GM12878 (cell line): ENCODE results near the gene DEF6. TPM values are rescaled to one million over a fixed set of nuclear protein-coding genes. Genes with fewer than 3 reads are reported as not detected.

Experiments used
- BHLHE40 ChIP-seq, 2 experiments: fragments of 450-650 bp in 1 of 2; IDR thresholded peaks; 2 replicates each; pipeline ENCODE4 v1.6.1; 2011 to 2017; ENCODE audit warnings: low read depth in 2 of 2, borderline replicate concordance in 1 of 2, improper control_type of control experiment in 1 of 2, low read length in 1 of 2, mild to moderate bottlenecking in 1 of 2
- EGR1 ChIP-seq, 2 experiments: IDR thresholded peaks; 1 replicate in 1 of 2; 2 replicates in 1 of 2; pipeline ENCODE4 v1.6.1; 2011 to 2012; ENCODE audit warnings: low read depth in 2 of 2, low read length in 2 of 2, borderline replicate concordance in 1 of 2, mild to moderate bottlenecking in 1 of 2, moderate library complexity in 1 of 2
- POLR2AphosphoS5 ChIP-seq: IDR thresholded peaks from 2 replicates; pipeline ENCODE4 v1.6.1; 2011; ENCODE audit warnings: mild to moderate bottlenecking, low read length, inconsistent platforms
- STAT3 ChIP-seq: IDR thresholded peaks from 2 replicates; pipeline ENCODE4 v1.6.1; 2011; ENCODE audit warnings: low read depth, low read length, improper control_type of control experiment
- polyA plus RNA-seq, 11 experiments: library from polyadenylated mRNA; depleted of rRNA in 4 of 11; unstranded in 6 of 11; stranded (reverse) in 5 of 11; fragments of >200 nt; fragmentation: Nextera tagmentation in 4 of 11; fragmentation: Illumina TruSeq in 1 of 11; extraction: Ambion mirVana in 4 of 11; extraction: Trizol in 1 of 11; gene quantifications; 1 replicate in 1 of 11; 2 replicates in 10 of 11; pipeline versions ENCODE4 v1.2.1 to v1.2.3, GENCODE V29; 2011 to 2016; ENCODE audit warnings: inconsistent platforms in 2 of 11, missing spikeins in 2 of 11, low read depth in 1 of 11
- total RNA-seq, 4 experiments: library from RNA; depleted of rRNA in 3 of 4; stranded (reverse); fragments of >200 nt in 3 of 4; fragmentation: Illumina TruSeq in 1 of 4; extraction: Trizol in 1 of 4; gene quantifications; 2 replicates each; pipeline versions ENCODE4 v1.2.1 to v1.2.3, GENCODE V29; 2013 to 2021
- TF ChIP-seq, protein P1 (sequence below): fragments of 450-650 bp; IDR thresholded peaks from 2 replicates; pipeline ENCODE4 v1.6.1; 2016; ENCODE audit warnings: mild to moderate bottlenecking
- TF ChIP-seq, protein P2 (sequence below): fragments of 450-650 bp; IDR thresholded peaks from 2 replicates; pipeline ENCODE4 v1.6.1; 2017; ENCODE audit warnings: mild to moderate bottlenecking, moderate library complexity

DEF6 gene
- total and polyA plus RNA-seq, 10 of the 15 experiments (the other 5 are each of a cell fraction or from before 2014, with no cell fraction given) = 3.3 to 69.5 (median 48.8) TPM

DNA sequence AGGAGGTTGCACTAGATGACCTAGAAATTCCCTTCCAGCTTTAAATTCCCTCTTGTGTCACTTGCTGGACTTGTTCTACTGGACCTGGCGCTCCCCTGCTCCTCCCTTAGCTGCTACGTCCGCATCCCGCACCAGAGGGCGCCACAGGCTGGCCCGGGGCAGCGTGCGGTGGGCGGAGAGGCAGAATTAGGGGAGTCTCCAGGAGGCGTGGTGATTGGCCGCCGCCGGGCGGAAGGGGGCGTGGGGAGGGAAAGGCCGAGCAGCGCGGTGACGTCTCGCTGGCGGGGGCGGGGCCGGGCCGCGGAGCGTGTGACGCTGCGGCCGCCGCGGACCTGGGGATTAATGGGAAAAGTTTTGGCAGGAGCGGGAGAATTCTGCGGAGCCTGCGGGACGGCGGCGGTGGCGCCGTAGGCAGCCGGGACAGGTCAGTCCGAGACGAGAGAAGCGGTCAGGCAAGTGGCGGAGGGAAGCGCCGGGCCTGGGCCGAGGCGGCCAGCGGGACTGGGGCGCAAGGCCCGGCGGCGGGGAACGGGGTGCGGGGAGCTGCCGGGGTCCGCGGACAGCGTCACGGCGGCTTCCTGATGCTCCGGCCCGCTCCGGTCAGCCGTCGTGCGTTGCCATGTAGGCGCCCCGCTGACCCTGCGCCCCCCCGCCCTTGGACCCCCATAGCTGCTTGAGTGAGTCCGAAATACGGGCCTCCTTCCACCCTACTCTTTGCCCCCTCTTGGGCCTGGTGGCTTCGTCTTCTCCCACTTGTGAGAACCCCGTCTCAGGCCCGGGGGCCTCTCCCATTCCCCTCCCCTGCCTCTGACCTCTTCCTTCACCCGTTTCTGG, 44.9 kb downstream of the DEF6 start, which contains the start of gene PPARD (continued):
- TF ChIP-seq POLR2AphosphoS5 = no peak
- TF ChIP-seq BHLHE40 (IDR thresholded peaks at IDR 0.05; ENCODE audit: borderline replicate concordance in 1 of 2, low read depth in 2 of 2, low read length in 1 of 2) = peak; percentile 48 to 49; a peak in 2 of 4 replicates
- TF ChIP-seq, protein P1, sequence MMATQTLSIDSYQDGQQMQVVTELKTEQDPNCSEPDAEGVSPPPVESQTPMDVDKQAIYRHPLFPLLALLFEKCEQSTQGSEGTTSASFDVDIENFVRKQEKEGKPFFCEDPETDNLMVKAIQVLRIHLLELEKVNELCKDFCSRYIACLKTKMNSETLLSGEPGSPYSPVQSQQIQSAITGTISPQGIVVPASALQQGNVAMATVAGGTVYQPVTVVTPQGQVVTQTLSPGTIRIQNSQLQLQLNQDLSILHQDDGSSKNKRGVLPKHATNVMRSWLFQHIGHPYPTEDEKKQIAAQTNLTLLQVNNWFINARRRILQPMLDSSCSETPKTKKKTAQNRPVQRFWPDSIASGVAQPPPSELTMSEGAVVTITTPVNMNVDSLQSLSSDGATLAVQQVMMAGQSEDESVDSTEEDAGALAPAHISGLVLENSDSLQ = peak; percentile 70; the same call in 1 of the 2 replicates
- TF ChIP-seq, protein P2, sequence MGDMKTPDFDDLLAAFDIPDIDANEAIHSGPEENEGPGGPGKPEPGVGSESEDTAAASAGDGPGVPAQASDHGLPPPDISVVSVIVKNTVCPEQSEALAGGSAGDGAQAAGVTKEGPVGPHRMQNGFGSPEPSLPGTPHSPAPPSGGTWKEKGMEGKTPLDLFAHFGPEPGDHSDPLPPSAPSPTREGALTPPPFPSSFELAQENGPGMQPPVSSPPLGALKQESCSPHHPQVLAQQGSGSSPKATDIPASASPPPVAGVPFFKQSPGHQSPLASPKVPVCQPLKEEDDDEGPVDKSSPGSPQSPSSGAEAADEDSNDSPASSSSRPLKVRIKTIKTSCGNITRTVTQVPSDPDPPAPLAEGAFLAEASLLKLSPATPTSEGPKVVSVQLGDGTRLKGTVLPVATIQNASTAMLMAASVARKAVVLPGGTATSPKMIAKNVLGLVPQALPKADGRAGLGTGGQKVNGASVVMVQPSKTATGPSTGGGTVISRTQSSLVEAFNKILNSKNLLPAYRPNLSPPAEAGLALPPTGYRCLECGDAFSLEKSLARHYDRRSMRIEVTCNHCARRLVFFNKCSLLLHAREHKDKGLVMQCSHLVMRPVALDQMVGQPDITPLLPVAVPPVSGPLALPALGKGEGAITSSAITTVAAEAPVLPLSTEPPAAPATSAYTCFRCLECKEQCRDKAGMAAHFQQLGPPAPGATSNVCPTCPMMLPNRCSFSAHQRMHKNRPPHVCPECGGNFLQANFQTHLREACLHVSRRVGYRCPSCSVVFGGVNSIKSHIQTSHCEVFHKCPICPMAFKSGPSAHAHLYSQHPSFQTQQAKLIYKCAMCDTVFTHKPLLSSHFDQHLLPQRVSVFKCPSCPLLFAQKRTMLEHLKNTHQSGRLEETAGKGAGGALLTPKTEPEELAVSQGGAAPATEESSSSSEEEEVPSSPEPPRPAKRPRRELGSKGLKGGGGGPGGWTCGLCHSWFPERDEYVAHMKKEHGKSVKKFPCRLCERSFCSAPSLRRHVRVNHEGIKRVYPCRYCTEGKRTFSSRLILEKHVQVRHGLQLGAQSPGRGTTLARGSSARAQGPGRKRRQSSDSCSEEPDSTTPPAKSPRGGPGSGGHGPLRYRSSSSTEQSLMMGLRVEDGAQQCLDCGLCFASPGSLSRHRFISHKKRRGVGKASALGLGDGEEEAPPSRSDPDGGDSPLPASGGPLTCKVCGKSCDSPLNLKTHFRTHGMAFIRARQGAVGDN = peak; percentile 31; the same call in 1 of the 2 replicates
- no peak for TF ChIP-seq STAT3
- TF ChIP-seq EGR1 (IDR thresholded peaks at IDR 0.05; ENCODE audit: borderline replicate concordance in 1 of 2, low read depth in 2 of 2, low read length in 2 of 2) = peak in 1 of 2 experiments; percentile 86; a peak in 2 of 3 replicates
